ENCODE results near the gene KCNJ10.

DNA sequence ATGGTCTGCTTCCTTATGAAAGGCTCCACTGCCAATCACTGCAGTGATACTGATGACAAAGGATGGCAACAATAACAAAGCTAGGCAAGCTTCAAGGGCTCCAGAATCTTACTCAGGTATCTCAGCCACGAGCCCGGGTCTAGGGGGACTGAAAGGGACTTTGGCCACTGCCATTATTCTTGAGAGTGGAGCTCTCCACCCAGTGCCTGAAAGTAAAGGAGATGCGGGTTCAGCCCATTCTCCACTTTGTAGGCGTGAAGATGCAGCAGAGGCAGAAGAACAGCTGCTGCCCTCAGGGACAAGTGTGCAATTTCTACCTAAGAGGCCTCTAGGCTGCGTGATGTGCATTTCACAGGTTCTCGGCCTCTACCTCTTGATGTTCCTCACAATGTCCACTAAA, 84.5 kb downstream of the KCNJ10 start:
- TF ChIP-seq EP300 (IDR thresholded peaks at IDR 0.05) = no peak
- TF ChIP-seq, protein P1, sequence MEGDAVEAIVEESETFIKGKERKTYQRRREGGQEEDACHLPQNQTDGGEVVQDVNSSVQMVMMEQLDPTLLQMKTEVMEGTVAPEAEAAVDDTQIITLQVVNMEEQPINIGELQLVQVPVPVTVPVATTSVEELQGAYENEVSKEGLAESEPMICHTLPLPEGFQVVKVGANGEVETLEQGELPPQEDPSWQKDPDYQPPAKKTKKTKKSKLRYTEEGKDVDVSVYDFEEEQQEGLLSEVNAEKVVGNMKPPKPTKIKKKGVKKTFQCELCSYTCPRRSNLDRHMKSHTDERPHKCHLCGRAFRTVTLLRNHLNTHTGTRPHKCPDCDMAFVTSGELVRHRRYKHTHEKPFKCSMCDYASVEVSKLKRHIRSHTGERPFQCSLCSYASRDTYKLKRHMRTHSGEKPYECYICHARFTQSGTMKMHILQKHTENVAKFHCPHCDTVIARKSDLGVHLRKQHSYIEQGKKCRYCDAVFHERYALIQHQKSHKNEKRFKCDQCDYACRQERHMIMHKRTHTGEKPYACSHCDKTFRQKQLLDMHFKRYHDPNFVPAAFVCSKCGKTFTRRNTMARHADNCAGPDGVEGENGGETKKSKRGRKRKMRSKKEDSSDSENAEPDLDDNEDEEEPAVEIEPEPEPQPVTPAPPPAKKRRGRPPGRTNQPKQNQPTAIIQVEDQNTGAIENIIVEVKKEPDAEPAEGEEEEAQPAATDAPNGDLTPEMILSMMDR (IDR thresholded peaks at IDR 0.05) = no peak
